ENCODE data around the gene SP9.

SP9 gene

GRCh38 chr2:174334781-174335251, at the start of gene SP9:
Gene SP9, plus strand, starts transcription at chr2:174334954. Its CDS starts 139 bp downstream, at chr2:174335093.
- Histone ChIP-seq H3K27me3 (ENCODE audit: insufficient read depth, low read length) (peaks cover 100% of the 10 kb centered on the region), H3K36me3 (ENCODE audit: insufficient read depth, low read depth, low read length) (no peaks in the 10 kb centered on the region), H3K9ac (ENCODE audit: low read depth, low read length) (peak within 1 kb of the TSS; percentile 0; the same call in 1 of the 2 replicates), H3K9me3 (ENCODE audit: insufficient read depth, low read depth, low read length) (no peaks in the 10 kb centered on the region), H3K4me1 (ENCODE audit: insufficient read depth, low read length) (peaks cover 45% of the 10 kb centered on the region; the same call in 1 of the 2 replicates), H3K4me3 (ENCODE audit: low read length) (peak within 1 kb of the TSS; percentile 59), H3K27ac (ENCODE audit: low read length) (no peak within 1 kb of the TSS)

GRCh38 chr2:174286172-174286571, 48.6 kb upstream of the SP9 start:
- H3K4me3 ChIP-seq (ENCODE audit: low read length) = no peak overlapping the region
- H3K9me3 ChIP-seq (ENCODE audit: insufficient read depth, low read depth, low read length) = no peaks in the 10 kb centered on the region
- H3K27ac ChIP-seq (ENCODE audit: low read length) = no peak overlapping the region
- H3K27me3 ChIP-seq (ENCODE audit: insufficient read depth, low read length) = no peaks in the 10 kb centered on the region
- no peaks in the 10 kb centered on the region for H3K36me3 ChIP-seq (ENCODE audit: insufficient read depth, low read depth, low read length)
- H3K4me1 ChIP-seq (ENCODE audit: insufficient read depth, low read length) = no peaks in the 10 kb centered on the region
- no peak overlapping the region for H3K9ac ChIP-seq (ENCODE audit: low read depth, low read length)

GRCh38 chr2:174292908-174293307, 41.8 kb upstream of the SP9 start:
- H3K27me3 ChIP-seq (ENCODE audit: insufficient read depth, low read length) = no peaks in the 10 kb centered on the region
- no peak overlapping the region for H3K27ac ChIP-seq (ENCODE audit: low read length)
- peaks cover 9% of the 10 kb centered on the region; the same call in 1 of the 2 replicates for H3K9me3 ChIP-seq (ENCODE audit: insufficient read depth, low read depth, low read length)
- H3K4me3 ChIP-seq (ENCODE audit: low read length) = no peak overlapping the region
- H3K9ac ChIP-seq (ENCODE audit: low read depth, low read length) = no peak overlapping the region
- no peaks in the 10 kb centered on the region for H3K4me1 ChIP-seq (ENCODE audit: insufficient read depth, low read length)
- no peaks in the 10 kb centered on the region for H3K36me3 ChIP-seq (ENCODE audit: insufficient read depth, low read depth, low read length)

GRCh38 chr2:174300114-174300513, 34.6 kb upstream of the SP9 start:
- Histone ChIP-seq H3K36me3 (ENCODE audit: insufficient read depth, low read depth, low read length) (no peaks in the 10 kb centered on the region), H3K9me3 (ENCODE audit: insufficient read depth, low read depth, low read length) (no peaks in the 10 kb centered on the region)

GRCh38 chr2:174312581-174313234, 22.0 kb upstream of the SP9 start:
- Histone ChIP-seq H3K4me3 (ENCODE audit: low read length) (no peak overlapping the region), H3K9ac (ENCODE audit: low read depth, low read length) (no peak overlapping the region), H3K27ac (ENCODE audit: low read length) (no peak overlapping the region), H3K4me1 (ENCODE audit: insufficient read depth, low read length) (0 out of 2 replicates have a peak, but pooled peaks cover 4% of the 10 kb centered on the region), H3K9me3 (ENCODE audit: insufficient read depth, low read depth, low read length) (no peaks in the 10 kb centered on the region), H3K27me3 (ENCODE audit: insufficient read depth, low read length) (no peaks in the 10 kb centered on the region), H3K36me3 (ENCODE audit: insufficient read depth, low read depth, low read length) (no peaks in the 10 kb centered on the region)

More at GRCh38 chr2:174300114-174300513, 34.6 kb upstream of the SP9 start:
- Histone ChIP-seq H3K9ac (ENCODE audit: low read depth, low read length) (no peak overlapping the region), H3K4me3 (ENCODE audit: low read length) (no peak overlapping the region), H3K4me1 (ENCODE audit: insufficient read depth, low read length) (peaks cover 13% of the 10 kb centered on the region), H3K27ac (ENCODE audit: low read length) (no peak overlapping the region), H3K27me3 (ENCODE audit: insufficient read depth, low read length) (peaks cover 5% of the 10 kb centered on the region; the same call in 1 of the 2 replicates)

- Histone ChIP-seq H3K4me3 (ENCODE audit: low read length) (no peak overlapping the region), H3K9me3 (ENCODE audit: insufficient read depth, low read depth, low read length) (no peaks in the 10 kb centered on the region), H3K9ac (ENCODE audit: low read depth, low read length) (no peak overlapping the region), H3K27me3 (ENCODE audit: insufficient read depth, low read length) (peaks cover 33% of the 10 kb centered on the region), H3K4me1 (ENCODE audit: insufficient read depth, low read length) (peaks cover 9% of the 10 kb centered on the region; the same call in 1 of the 2 replicates), H3K27ac (ENCODE audit: low read length) (no peak overlapping the region), H3K36me3 (ENCODE audit: insufficient read depth, low read depth, low read length) (no peaks in the 10 kb centered on the region)
These were observed 12.6 kb upstream of the SP9 start for GRCh38 chr2:174322149-174322548.

- Histone ChIP-seq H3K9me3 (ENCODE audit: insufficient read depth, low read depth, low read length) (peaks cover under 1% of the 10 kb centered on the region; the same call in 1 of the 2 replicates), H3K9ac (ENCODE audit: low read depth, low read length) (no peak overlapping the region), H3K27ac (ENCODE audit: low read length) (no peak overlapping the region)
These were observed 12.0 kb upstream of the SP9 start for GRCh38 chr2:174322746-174323145.

GRCh38 chr2:174324530-174324929, 10.2 kb upstream of the SP9 start:
- Histone ChIP-seq H3K4me3 (ENCODE audit: low read length) (no peak overlapping the region), H3K36me3 (ENCODE audit: insufficient read depth, low read depth, low read length) (no peaks in the 10 kb centered on the region), H3K4me1 (ENCODE audit: insufficient read depth, low read length) (peaks cover 9% of the 10 kb centered on the region; the same call in 1 of the 2 replicates), H3K27ac (ENCODE audit: low read length) (no peak overlapping the region), H3K9me3 (ENCODE audit: insufficient read depth, low read depth, low read length) (peaks cover 3% of the 10 kb centered on the region; the same call in 1 of the 2 replicates), H3K9ac (ENCODE audit: low read depth, low read length) (no peak overlapping the region), H3K27me3 (ENCODE audit: insufficient read depth, low read length) (peaks cover 57% of the 10 kb centered on the region)

More at GRCh38 chr2:174322746-174323145, 12.0 kb upstream of the SP9 start:
- Histone ChIP-seq H3K27me3 (ENCODE audit: insufficient read depth, low read length) (peaks cover 39% of the 10 kb centered on the region), H3K4me3 (ENCODE audit: low read length) (no peak overlapping the region), H3K36me3 (ENCODE audit: insufficient read depth, low read depth, low read length) (no peaks in the 10 kb centered on the region), H3K4me1 (ENCODE audit: insufficient read depth, low read length) (peaks cover 9% of the 10 kb centered on the region; the same call in 1 of the 2 replicates)

- Histone ChIP-seq H3K4me1 (ENCODE audit: insufficient read depth, low read length) (peaks cover 9% of the 10 kb centered on the region; the same call in 1 of the 2 replicates), H3K36me3 (ENCODE audit: insufficient read depth, low read depth, low read length) (no peaks in the 10 kb centered on the region), H3K9ac (ENCODE audit: low read depth, low read length) (no peak overlapping the region), H3K27me3 (ENCODE audit: insufficient read depth, low read length) (peaks cover 67% of the 10 kb centered on the region), H3K4me3 (ENCODE audit: low read length) (peak overlapping the region; percentile 75), H3K9me3 (ENCODE audit: insufficient read depth, low read depth, low read length) (peaks cover 3% of the 10 kb centered on the region; the same call in 1 of the 2 replicates), H3K27ac (ENCODE audit: low read length) (no peak overlapping the region)
These were observed 9.2 kb upstream of the SP9 start for GRCh38 chr2:174325373-174326160.

- H3K4me3 ChIP-seq (ENCODE audit: low read length) = peak overlapping the region; percentile 75
- H3K27me3 ChIP-seq (ENCODE audit: insufficient read depth, low read length) = peaks cover 75% of the 10 kb centered on the region
- peaks cover 3% of the 10 kb centered on the region; the same call in 1 of the 2 replicates for H3K9me3 ChIP-seq (ENCODE audit: insufficient read depth, low read depth, low read length)
- H3K27ac ChIP-seq (ENCODE audit: low read length) = no peak overlapping the region
- H3K4me1 ChIP-seq (ENCODE audit: insufficient read depth, low read length) = peaks cover 11% of the 10 kb centered on the region; the same call in 1 of the 2 replicates
- H3K9ac ChIP-seq (ENCODE audit: low read depth, low read length) = no peak overlapping the region
- H3K36me3 ChIP-seq (ENCODE audit: insufficient read depth, low read depth, low read length) = no peaks in the 10 kb centered on the region
These were observed 8.4 kb upstream of the SP9 start for GRCh38 chr2:174326161-174327020.

Data from iPS-20b (cell line).